Middle frontal gyrus (tissue), 1 donor: ENCODE measurements around the gene APOC3.

Experiments
- DNase-seq: peaks from one replicate; pipeline ENCODE4 v3.0.0-alpha.2; 2015; ENCODE audit warnings: low spot score; ENCODE audit errors: extremely low spot score

Gene APOC3

DNA sequence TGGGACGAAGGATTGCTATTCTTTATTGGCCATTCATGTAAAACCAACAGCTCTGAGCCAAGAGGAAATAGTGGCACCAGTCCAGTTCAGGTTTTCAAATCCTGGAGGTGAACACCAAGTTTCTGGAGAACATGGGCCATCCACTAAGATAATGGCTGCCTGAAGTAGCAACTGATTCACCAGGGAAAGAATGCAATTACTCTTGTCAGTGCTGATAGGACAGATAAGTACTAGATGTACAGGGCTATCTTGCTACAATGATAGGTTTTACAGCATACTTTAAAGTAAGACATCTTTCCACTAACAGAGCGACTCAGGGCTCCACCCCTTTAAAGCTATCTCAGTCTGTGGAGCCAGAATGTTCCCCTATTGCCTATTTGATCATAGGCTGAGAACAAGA is 44.5 kb downstream of the APOC3 start:
- no peak for DNase-seq

DNA sequence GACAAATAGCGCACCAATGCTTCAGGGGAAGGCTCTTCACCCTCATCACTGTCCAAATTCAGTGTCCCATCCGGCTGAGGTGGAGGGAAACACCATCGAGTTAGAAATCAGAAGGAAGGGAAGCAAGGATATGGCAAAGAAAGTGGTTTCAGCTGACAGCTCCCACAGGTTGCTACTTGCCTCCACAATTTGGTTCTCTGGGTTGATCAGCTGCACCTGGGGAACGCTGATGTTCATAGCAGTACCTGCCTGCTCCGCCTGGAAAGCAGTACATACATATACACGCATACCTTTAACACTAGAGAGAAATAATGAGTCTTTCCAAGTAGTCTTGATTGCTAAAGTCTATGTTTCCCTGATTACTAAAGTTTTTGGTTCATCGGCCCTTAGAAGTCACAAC is 45.5 kb downstream of the APOC3 start:
- DNase-seq: no peak

DNA sequence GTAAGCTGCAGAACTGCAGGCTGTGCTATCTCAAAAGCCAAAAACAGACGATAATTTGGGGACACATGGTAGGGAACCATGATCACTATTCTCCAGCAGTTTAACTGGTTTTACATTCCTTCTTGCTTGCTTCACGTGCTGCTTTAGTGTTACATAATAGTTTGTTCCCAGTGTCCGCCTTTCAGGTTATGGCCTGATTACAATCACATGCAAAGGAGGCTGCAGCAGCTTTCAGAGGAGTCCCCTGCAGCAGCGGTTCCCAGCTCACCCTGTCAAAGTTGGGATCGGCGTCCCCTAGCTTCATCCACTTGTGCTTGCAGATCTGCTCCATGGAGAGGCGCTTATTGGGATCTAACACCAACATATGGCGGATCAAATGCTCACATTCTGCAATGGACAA is 46.9 kb downstream of the APOC3 start:
- DNase-seq: no peak

DNA sequence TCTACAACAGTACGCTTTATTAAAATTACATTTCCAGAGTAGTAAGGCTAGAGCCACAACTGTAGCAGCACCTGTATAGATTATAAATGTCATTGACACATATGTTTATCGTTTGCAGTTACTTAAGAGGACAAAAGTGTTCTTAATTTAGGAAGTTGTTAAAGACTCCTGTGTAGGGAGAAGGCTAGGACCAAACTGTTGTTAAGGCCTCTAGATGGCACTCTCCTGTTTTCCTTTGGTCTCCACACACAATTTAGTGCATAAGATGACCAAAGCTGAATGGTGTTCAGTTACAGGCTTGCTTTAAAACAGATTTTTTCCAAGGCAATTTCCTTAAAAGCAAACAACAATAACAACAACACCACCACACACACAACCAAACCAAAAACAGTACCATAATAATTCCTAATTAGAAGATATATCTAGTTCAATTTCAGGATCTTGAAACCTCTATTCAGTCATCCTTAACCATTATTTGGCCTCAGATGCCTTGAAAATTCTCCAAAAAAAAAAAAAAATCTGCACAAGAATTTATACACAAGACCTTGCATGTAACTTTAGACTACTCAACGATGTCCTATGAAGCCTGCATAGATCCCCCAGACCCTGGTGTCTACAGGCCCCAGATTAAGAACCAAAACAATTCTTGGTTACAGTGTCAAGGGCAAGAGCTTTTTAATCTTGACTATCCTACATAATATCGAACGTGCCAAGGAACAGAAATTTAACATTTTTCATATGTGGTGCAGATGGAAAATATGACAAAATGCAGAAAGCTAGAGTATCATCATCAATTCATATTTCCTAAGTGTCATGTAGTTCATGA is 50.3 kb downstream of the APOC3 start:
- peak; percentile 62 for DNase-seq

DNA sequence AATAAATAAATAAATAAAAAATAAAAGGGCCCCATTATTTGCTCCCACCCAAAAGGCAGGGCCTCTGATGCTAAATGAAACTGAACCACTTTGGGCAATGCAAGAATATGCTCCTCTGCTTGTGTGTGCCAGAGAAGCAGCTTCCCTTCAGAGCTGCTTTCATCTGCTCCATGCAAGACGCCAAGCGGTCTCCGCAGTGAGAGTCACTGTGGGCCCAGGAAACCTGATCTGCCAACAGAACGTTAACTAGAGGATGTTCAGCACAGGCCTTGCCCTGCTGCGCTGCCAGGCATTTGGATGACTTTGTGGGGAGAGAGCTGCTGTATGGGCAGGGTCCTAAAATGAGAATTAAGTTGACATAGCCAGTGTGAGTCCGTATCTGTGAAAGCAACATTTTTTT is 51.4 kb downstream of the APOC3 start:
- DNase-seq: no peak

DNA sequence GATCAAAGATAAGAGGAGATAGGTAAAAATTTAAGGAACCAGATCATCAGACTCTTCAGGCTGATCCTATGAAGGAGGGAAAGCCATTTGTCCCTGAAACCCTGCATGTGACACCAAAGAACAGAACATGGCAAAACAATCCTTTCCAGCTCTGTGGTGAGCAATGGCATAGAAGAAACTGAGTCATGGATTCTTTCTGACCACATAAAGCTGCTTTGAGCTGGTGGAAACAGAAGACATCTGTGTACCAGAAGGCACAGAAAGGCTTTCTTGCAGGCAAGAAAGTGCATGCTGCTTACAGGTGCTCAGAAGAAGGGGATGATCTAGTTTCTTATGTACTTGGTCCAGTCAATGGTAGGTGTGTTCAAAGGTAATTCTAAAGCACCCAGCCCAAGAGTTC is 52.7 kb downstream of the APOC3 start:
- DNase-seq: no peak
